ENCODE data around the gene PRR18.

DNA sequence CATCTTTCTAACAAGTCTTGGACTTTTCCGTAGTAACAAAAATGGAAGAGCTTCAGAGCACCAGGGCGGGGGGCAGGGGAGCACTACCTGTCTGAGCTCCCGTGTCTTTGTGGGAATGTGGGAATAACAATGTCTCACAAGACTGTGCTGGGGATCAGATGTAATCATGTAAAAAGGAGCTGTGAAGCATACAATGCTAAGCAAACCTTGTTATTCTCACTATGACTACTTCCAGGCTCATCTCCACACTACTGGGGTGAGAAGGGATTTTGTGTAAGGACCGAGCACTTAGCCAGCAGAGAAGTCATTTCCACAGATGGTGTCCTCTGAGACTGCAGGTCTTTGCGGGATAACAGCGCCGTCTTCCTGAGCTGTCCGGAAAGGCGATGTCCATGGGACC, 27.1 kb downstream of the PRR18 start:
- TF ChIP-seq, protein P1, sequence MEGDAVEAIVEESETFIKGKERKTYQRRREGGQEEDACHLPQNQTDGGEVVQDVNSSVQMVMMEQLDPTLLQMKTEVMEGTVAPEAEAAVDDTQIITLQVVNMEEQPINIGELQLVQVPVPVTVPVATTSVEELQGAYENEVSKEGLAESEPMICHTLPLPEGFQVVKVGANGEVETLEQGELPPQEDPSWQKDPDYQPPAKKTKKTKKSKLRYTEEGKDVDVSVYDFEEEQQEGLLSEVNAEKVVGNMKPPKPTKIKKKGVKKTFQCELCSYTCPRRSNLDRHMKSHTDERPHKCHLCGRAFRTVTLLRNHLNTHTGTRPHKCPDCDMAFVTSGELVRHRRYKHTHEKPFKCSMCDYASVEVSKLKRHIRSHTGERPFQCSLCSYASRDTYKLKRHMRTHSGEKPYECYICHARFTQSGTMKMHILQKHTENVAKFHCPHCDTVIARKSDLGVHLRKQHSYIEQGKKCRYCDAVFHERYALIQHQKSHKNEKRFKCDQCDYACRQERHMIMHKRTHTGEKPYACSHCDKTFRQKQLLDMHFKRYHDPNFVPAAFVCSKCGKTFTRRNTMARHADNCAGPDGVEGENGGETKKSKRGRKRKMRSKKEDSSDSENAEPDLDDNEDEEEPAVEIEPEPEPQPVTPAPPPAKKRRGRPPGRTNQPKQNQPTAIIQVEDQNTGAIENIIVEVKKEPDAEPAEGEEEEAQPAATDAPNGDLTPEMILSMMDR (IDR thresholded peaks at IDR 0.05; ENCODE audit: low read depth, low read length), result no peak
- TF ChIP-seq POLR2A (IDR thresholded peaks at IDR 0.05; ENCODE audit: extremely low read depth, insufficient read length) (no peak), MYC (IDR thresholded peaks at IDR 0.05; ENCODE audit: low read depth, low read length) (no peak)

Measured in NB4 (cell line).